C4-2B (cell line): Measurements from ENCODE around the gene GALNT12.

Experiments used
- CTCF ChIP-seq: fragments of 450-650 bp; conservative IDR thresholded peaks from 2 replicates; pipeline ENCODE4 v1.5.1; 2017; ENCODE audit warnings: mild to moderate bottlenecking
- ZFX ChIP-seq: fragments of 450-650 bp; IDR thresholded peaks from 2 replicates; pipeline ENCODE4 v1.6.1; 2017

DNA sequence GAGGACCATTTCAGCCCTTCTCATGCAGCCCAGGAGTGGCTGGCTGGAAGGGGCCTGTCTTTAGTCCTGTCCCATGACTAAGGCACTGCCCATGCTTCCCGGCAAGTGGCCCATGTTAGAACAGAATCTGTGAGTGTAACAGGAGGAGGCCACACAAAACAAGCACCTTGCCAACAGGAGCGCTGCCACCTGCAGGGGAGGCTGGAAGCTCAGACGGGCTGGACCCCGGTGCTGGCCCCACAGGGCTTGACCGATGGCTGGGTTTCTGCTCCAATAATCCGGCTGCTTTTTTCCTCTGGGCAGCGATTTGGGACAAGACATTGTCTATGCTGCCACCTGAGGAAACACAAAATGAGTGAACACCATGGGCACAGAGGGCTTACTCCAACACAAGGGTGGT lies 39.6 kb upstream of the GALNT12 start:
- TF ChIP-seq CTCF = no peak
- no peak for TF ChIP-seq ZFX
